Kidney tubule cell (primary cell): ENCODE results near the gene BTD.

Source experiments
- DNase-seq: peaks from one replicate; pipeline ENCODE4 v3.0.0-alpha.2; 2018; ENCODE audit warnings: low spot score

BTD gene, protein sequence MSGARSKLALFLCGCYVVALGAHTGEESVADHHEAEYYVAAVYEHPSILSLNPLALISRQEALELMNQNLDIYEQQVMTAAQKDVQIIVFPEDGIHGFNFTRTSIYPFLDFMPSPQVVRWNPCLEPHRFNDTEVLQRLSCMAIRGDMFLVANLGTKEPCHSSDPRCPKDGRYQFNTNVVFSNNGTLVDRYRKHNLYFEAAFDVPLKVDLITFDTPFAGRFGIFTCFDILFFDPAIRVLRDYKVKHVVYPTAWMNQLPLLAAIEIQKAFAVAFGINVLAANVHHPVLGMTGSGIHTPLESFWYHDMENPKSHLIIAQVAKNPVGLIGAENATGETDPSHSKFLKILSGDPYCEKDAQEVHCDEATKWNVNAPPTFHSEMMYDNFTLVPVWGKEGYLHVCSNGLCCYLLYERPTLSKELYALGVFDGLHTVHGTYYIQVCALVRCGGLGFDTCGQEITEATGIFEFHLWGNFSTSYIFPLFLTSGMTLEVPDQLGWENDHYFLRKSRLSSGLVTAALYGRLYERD

DNA sequence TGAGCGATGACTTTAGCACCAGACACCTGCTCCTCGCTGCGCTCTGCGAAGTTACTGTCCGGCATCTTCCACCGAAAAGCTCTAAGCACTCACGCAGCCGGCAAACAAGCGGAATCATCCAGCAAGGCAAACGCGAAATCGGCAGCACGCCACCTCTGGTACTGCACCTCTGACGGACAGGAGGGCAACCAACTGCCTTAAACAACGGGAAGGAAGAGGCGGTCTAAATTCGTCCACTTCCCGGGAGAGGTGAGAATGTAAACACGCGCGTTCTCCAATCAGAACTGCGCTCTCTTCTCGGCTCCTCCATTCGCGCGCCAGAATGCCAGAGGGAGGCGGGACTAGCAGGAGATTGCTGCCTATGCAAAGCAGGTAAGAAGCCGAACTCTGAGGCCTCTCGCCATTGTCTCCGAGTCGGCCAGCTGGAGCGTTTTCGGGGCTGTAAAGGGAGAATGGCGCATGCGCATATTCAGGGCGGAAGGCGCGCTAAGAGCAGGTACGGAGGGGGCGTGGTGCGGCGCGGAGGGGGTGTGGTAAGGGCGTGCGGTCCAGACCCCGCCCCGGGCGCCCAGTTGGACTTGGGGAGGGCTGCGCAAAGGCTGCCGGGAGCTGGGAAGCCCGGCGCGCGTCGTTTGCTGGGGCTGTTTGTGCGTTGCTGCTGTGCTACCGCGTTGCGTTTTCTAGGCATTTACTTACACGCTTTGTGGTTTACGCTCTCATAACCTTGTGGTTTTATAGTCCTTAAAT lies at the start of gene BTD, which contains the start of gene HACL1:
BTD (plus strand) TSS at position 347 of the 747 bp plus-strand sequence. CDS start 33,695 bp downstream, outside the sequence.
HACL1 (minus strand) TSS at position 171 of the 747 bp plus-strand sequence; CDS start at position 65, 106 bp downstream.
- DNase-seq: peak; percentile 100

DNA sequence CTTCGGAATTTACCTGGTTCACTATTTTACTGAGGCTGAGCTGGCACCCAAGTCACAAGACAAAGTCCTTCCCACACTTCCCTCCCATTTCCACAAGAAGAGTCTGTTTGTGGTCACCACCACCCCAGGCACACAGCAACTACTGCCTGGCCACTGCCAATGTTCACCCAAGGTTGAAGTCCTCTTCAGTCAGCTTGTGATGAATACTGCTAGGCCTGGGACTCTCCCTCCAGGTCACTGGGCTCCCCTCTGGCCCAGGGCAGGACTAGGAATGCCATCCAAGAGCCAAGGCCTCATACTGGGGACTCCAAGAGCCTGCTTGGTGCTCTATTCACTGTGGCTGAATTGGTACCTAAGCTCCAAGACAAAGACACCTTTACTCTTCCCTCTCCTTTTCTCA lies 49.6 kb upstream of the BTD start:
- no peak for DNase-seq

DNA sequence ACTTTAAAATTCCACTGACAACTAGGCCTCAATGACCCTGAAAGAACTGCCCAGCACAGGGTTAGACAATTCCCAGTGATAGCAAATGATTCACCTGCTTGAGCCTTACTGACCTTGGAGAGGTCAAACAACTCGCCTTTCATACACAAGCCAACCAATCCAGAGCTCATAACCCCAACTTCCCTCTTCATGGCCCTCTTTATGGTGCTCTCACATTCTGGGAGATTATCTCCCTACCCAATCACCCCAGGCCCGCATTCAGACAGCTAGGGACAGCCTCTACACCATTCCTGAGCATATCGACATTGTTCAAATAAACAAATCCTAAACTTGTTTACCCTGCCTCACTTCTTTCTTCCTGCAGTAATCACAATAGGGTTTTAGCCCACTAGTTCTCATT lies 47.8 kb upstream of the BTD start:
- no peak for DNase-seq

DNA sequence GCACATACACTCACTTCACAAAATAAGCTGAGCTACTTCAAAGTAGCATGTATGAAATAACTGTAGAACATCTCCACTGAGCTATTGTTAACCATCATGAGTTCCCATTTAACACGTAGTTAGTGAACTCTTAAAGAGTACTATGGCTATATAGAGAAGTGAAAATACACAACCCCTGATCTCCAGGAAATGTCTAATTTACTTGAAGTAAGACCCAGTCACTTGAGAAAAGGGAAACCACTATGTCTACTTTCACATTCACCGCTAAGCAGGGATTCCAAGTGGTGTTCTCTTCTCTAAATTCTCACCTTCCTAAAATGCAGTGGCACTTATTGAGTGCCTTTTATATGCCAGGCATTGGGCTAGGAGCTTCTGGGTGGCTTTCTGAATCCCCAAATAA lies 45.0 kb upstream of the BTD start:
- DNase-seq: no peak

DNA sequence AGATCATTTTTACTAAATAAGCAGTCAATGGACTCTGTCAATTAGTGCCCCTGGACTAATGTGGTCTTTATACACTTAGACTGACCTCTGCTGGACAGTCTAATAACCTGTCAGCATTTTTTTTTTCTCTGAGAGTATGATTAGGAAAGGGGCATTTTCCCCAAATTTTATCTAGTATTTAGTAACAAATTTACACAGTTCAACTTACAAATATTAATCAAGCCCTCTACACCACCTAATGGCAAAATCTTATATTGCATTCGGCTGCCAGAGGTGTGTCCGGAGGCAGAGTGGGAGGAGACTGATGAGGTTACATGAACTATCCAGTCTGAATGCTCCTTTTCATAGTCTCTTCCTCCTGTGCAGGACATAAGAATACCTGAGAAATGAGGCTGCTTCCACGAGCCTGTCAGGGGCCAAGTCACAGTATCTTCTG lies 44.0 kb upstream of the BTD start:
- peak; percentile 87 for DNase-seq

DNA sequence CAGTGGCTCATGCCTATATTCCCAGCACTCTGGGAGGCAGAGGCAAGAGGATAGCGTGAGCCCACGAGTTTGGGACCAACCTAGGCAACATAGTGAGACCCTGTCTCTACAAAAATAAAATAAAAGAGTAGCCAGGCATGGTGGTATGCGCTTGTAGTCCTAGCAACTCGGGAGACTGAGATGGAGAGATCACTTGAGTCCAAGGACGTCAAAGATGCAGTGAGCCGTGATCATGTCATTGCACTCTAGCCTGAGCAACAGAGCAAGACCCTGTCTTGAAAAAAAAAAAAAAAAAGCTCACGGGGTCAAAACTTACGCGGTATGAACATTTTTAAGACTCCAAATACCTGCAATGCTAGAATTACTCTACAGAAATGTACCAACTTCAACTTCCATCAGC lies 43.0 kb upstream of the BTD start:
- DNase-seq: no peak

DNA sequence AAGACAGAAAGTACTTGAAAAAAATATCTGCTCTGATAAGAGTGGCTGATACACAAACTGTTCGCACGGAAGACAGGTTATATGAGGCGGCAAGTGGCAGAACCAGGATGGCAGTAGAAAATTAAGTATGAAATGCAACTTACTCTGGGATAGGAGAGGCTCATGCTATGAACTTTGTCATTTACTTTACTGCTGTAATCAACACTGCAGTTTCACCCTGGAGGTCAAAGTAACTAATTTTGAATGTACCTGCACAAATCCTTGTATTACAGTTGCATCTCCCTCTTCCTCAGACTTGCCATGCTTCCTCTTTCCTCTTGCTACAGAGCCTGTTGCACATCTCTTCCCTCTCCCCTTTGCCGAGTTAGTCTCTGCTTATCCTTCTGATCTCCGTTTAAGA lies 39.0 kb upstream of the BTD start:
- DNase-seq: no peak

DNA sequence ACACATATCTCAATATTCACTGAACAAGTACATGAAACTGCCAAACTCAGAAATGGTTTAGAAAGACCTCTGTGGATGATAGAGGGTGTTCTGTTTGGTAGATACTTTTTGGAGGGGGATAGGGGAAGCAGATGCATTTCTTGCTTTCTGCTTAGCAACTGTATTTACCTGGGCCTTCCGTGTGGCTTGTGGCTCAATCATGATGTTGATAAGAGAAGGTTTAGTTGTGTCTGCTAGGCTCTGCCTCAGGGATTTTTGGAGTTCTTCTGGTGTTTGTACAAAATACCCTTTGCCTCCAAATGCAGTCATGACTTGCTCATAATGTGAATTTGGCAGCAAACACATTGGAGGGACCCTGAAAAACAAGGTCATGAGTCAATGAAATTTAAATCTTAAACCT lies 38.4 kb upstream of the BTD start:
- no peak for DNase-seq

DNA sequence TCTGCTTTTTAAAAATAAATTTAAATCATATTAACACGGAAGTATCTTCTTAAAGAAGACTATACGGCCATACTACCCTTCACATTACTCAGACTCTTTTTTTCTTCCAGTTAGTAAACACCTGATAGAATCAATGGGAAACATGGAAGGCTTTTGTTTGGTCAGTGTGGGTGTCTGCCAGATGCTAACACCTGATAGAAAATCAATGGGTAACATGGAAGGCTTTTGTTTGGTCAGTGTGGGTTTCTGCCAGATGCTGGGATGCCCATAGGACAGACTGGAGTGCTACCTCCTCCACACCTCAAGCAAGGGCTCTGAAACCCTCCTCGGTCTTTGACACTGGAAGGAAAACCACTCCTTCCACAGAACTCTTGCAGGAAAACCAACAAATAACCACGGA lies 29.4 kb upstream of the BTD start:
- DNase-seq: no peak

DNA sequence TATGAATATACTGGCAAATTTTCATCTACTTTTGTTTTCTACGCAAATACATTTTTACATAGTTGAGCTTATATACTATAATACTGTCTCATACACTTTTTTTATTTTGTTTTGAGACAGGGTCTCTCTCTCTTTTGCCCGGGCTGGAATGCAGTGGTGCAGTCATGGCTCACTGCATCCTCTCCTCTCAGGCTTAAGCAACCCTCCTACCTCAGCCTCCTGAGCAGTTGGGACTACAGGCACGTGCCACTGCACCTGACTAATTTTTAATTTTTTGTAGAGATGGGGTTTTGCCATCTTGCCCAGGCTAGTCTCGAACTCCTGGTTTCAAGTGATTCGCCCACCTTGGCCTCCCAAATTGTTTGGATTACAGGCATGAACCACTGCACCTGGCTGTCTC lies 26.1 kb upstream of the BTD start:
- peak; percentile 22 for DNase-seq

DNA sequence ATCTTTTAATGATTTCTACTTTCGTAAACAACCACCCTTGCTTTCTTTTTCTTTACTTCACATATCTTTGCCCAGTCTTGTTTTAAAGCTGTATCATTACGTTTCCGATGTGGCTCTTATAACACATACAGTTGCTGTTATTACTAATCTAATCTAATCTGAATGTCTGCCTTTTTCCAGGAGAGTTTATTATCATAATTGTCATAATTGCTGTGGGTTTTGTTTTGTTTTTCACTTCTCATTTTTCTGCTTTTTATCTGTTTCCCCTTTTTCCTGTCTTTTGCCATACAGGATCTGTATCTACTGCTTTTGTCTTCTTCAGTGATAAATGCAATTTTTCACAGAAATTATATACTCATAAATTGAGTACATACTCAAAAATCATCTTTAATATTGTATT lies 25.1 kb upstream of the BTD start:
- no peak for DNase-seq

DNA sequence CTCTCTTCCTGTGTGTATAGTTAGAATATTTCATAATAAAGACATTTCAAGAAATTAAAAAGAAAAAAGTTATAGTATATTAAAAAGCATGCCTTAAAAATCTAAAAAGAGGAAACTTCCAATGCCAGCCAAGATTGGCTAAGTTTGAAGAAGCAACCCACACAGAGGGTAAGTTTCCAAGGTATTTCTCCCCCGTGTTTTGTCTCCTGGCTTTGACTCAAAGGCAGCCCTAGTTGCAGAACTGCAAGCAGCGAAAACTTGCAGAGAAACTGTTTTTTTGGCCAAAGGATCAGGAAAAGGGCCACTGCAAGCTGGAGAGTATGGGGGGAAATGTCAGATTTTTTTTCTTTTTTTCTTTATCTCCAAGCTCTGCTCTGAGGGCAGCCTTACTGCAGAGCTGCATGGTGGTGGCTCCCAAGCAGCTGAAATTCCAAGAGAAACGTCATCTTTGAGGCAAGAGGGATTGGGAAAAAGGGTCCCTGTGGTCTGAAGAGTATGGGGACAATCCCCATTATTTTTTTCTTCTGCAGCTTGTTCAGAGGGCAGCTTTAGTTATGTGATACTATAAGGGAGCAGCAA lies 23.2 kb upstream of the BTD start:
- DNase-seq: no peak

DNA sequence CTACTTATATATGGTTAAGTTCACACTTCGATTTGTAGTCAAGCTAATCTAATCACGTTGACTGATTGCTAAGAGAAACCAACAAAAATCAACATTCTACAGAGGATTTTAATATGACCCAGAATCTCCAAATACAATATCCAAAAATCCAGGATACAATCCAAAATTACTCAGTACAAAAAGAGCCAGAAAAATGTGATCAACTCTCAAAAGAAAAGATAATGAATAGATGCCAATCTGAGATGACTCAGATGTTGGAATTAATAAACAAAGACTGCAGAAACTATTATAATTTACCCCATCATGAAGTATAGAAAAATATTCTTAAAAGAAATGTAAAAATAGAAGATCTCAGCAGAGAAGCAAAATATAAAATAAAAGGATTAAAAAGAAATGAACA lies 22.5 kb upstream of the BTD start:
- no peak for DNase-seq

DNA sequence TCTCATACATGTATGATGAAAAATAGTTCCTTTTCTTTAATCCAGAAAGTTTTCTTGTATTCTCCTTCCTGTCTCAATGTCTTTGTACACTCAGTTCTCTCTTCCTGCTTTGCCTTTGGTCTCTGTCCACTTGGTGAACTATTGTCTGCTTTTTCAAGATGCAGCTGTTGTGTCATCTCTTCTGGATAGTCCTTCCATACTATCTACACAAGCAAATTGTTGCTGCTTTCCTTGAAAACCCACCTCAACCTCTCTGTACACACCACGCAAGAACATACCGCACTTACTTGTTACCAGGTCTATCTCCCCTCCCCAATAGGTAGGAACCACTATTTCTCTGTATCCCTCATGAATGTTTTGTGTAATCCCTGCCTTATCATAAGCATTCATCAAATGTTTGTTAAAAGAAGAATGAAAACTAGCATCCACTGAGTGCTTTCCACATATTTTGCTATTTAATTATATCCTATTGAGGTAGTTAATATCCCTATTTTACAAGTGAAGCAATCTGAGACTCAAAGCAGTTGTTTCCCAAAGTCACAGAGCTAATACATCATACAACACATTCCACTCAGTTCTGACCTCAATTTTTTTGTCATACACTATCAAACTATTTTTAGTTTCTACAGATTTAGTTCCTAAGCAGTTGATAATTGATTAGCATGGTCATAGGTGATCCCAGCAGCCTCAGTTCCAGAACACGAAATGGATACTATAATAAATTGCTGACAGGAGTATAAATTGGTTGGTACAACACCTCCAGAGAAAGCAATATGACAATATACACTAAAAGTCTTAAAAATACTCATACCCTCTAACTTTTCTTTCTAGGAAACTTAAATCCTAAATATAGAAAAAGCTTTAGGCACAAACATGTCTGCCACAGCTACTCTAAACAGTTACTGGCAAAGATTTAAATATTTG lies 19.8 kb upstream of the BTD start:
- DNase-seq: no peak

DNA sequence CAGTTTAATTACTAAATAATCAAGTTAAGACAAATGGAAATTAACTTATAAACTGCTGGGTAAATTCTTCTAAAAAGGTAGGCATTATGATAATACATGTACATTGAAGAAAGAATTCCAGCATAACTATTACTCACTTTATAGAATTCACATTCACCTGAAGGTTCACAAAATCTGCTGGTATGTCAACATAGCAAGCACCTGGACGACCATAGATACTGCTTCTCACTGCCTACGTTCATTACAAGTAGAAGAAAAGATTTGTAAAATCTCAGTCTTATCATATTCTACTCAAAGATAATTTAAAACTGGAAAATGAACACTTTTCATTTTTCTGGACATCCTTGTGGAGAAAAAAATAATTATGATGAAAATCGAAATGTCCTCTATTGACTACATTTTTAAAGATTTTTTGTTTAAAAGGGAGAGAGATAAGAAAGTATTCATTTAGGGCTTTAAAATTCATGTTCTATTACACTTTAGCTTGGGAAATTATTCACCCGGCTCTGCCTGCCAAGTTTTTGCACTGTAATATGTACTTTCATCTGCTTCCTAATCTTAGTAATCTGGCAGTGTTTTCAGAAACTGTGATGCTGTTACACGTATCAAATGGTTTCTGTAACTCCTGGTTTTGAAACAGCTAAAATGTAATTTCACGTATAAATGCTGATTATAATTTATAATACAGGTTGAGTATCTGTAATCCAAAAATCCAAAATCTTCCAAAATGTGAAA lies 16.3 kb upstream of the BTD start:
- no peak for DNase-seq

DNA sequence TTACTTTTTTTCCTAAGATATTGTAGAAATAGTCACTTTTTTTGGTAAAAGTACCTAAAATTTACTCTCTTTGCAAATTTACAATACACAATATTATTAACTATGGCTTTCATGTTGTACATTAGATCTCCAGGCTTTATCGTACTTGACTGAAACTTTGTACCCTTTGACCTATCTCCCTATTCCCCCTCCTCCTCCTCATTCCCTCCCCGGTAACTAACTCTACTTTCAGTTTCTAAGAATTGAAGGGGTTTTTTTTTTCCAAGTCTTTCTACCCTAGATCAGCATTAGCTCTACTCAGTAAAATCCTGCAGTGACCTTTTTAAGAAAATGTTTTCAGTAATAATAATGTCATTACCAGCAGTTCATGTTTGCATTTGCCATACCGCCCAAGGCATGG lies 10.3 kb upstream of the BTD start:
- DNase-seq: no peak

DNA sequence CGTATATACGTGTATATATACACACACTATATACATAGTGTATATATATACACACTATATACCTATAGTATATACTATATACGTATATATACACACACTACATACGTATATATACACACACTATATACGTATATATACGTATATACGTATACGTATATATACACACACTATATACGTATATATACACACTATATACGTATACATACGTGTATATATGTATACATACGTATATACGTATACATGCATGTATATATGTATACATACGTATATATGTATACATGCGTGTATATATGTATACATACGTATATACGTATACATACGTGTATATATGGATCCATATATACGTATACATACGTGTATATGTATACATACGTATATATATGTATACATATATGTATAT lies 9.6 kb upstream of the BTD start:
- no peak for DNase-seq

DNA sequence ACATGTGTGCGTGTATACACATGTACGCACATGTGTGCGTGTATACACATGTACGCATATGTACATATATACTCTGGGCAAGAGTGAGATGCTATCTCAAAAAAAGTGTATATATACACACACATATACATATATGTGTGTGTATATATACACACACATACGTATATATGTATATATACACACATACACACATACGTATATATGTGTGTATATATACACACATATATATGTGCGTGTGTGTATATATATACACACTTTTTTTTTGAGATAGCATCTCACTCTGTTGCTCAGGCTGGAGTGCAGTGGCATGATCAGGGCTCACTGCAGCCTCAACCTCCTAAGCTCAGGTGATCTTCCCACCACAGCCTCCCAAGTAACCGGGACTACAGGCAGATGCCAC lies 8.6 kb upstream of the BTD start:
- DNase-seq: no peak

DNA sequence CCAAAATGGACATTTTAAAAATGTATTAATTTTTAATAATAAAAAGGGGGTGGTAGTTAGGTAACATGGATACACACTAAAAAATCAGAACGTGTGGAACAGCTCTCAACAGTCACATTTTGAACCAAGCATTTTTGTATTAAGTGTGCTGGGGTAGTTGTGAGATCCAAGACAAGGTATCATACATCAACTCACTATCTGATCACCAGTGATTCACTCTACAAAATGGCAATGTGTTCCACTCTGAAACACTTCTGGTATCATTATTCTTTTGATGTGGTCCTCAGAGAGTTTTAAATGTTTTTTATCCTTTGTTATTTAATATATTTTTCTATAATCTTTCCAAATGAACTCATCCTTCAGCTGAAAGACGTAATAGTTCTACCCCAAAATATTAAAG lies 5.6 kb upstream of the BTD start:
- no peak for DNase-seq

DNA sequence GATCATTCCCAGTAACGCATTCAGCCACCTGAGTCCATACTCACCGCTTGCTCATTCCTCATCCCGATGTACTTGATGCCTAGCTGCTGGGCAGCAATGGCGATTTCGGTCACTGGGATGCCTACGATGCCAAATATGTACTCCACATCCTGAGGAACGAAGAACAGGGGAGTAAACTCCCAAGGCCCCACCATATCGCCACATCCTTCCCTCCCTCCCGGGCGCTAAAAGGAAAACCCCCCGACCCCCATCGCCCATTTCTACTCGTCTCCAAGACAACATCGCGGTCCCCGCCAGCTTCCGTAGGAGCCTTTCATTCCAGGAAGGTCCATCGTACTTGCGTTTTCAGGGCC lies 523 bp upstream of the BTD start:
- no peak for DNase-seq

DNA sequence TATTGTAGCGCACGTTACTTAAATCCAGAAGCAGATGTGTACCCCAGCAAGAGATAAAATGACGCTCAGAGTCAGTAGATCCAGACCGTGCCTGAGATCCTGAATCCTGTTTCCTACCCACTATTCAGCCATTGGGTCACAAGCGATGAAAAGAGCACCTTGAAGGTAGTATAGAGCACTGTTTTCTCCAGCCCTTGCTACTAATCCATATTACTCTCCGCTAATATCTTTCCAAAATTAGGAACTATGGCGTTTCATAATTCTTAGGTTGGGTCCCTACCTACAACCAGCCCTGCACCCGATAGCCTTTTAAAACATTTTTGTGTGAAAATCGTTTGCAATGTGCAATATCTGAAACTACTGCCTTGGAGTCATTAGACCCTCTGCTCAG lies 596 bp downstream of the BTD start:
- no peak for DNase-seq
